SU-DHL-6 (cell line): ENCODE data around the gene GRIN3B.

Experiments used
- CTCF ChIP-seq: fragments of 200-600 bp; sonication (generic); IDR thresholded peaks from one replicate; pipeline ENCODE4 v1.5.1; 2017; ENCODE audit warnings: antibody characterized with exemption, mild to moderate bottlenecking, low read length, moderate library complexity; ENCODE audit not compliant: insufficient read depth, poor library complexity, severe bottlenecking
- EZH2phosphoT487 ChIP-seq: fragments of 200-600 bp; sonication (generic), shearing (Covaris generic); conservative IDR thresholded peaks from 2 replicates; pipeline ENCODE4 v1.6.1; 2018; ENCODE audit warnings: mild to moderate bottlenecking, antibody characterized with exemption, low read length, moderate library complexity, mixed read lengths

GRCh38 chr19:1010586-1011510 is 10.6 kb downstream of the GRIN3B start:
- TF ChIP-seq EZH2phosphoT487 = no peak
- no peak for TF ChIP-seq CTCF
